CD4-positive, alpha-beta T cell (primary cell): Measurements from ENCODE around the gene KIF3A. TPM values are rescaled to one million over a fixed set of nuclear protein-coding genes. Genes with fewer than 3 reads are reported as not detected.

Experiments
- ATAC-seq: fragments of 200-7000 bp; cut with Tn5 transposase; one replicate; pipeline ENCODE4 v1.10.0; 2022; ENCODE audit warnings: mild to moderate bottlenecking; ENCODE audit not compliant: poor library complexity
- CTCF ChIA-PET: fragments of 350-600 bp; sonication (Branson Sonifier 250); formaldehyde crosslinking; loops from one replicate; lab custom pipeline; 2021; ENCODE audit warnings: antibody characterized with exemption, inconsistent platforms; lab: Charles Lee
- POLR2A ChIA-PET: fragments of 350-600 bp; sonication (Branson Sonifier 250); formaldehyde crosslinking; loops from one replicate; lab custom pipeline; 2021; ENCODE audit warnings: antibody characterized with exemption, inconsistent platforms; lab: Charles Lee
- DNase-seq, 14 experiments: peaks; one replicate each; pipeline ENCODE4 v3.0.0-alpha.2; 2013 to 2020; ENCODE audit warnings: mixed read lengths in 2 of 14
- H3K27ac ChIP-seq, 2 donors: one replicate each; pipeline versions ENCODE4 v1.5.1 to v1.7.0; 2013; ENCODE audit warnings: low read length in 2 of 2, low read depth in 1 of 2, mild to moderate bottlenecking in 1 of 2
- H3K27me3 ChIP-seq, 2 experiments: 1 replicate in 1 of 2; 2 replicates in 1 of 2; pipeline versions ENCODE4 v1.6.1 to v1.7.0; 2013; ENCODE audit warnings: low read length in 2 of 2, control low read depth in 1 of 2, mild to moderate bottlenecking in 1 of 2, moderate library complexity in 1 of 2; ENCODE audit not compliant: insufficient read depth in 2 of 2, control insufficient read depth in 1 of 2
- H3K36me3 ChIP-seq: one replicate; pipeline ENCODE4 v1.6.1; 2013; ENCODE audit warnings: low read length, control low read depth; ENCODE audit not compliant: insufficient read depth
- H3K4me1 ChIP-seq: one replicate; pipeline ENCODE4 v1.6.1; 2013; ENCODE audit warnings: low read length, control low read depth; ENCODE audit not compliant: insufficient read depth
- H3K4me3 ChIP-seq: one replicate; pipeline ENCODE4 v1.5.1; 2013; ENCODE audit warnings: mild to moderate bottlenecking, low read length, moderate library complexity
- H3K9me3 ChIP-seq, 2 experiments: 1 replicate in 1 of 2; 2 replicates in 1 of 2; pipeline versions ENCODE4 v1.6.1 to v1.7.0; 2013; ENCODE audit warnings: low read length in 2 of 2, mild to moderate bottlenecking in 2 of 2, control low read depth in 1 of 2, moderate library complexity in 1 of 2; ENCODE audit not compliant: control insufficient read depth in 1 of 2, insufficient read depth in 1 of 2
- H3K27ac Mint-ChIP-seq: one replicate; pipeline ENCODE4 v1.8.0; 2020; ENCODE audit warnings: mixed read lengths
- H3K27me3 Mint-ChIP-seq: one replicate; pipeline ENCODE4 v1.8.0; 2021; ENCODE audit warnings: mixed read lengths
- H3K36me3 Mint-ChIP-seq: one replicate; pipeline ENCODE4 v1.8.0; 2021; ENCODE audit warnings: low read depth, mixed read lengths
- H3K4me1 Mint-ChIP-seq: one replicate; pipeline ENCODE4 v1.8.0; 2021; ENCODE audit warnings: low read depth, mixed read lengths
- H3K4me3 Mint-ChIP-seq: one replicate; pipeline ENCODE4 v1.8.0; 2020; ENCODE audit warnings: mild to moderate bottlenecking, mixed read lengths
- H3K9me3 Mint-ChIP-seq: one replicate; pipeline ENCODE4 v1.8.0; 2020; ENCODE audit warnings: mixed read lengths
- CTCF ChIP-seq: fragments of 200-600 bp; IDR thresholded peaks from one replicate; pipeline ENCODE4 v1.8.0; 2022; ENCODE audit warnings: antibody characterized with exemption, mild to moderate bottlenecking
- intact Hi-C, 2 experiments: fragments of 100-400 bp; cut with DNase I in 1 of 2; cut with micrococcal nuclease in 1 of 2; formaldehyde crosslinking; loops; one replicate each; pipeline versions ENCODE4 v1.15.1 to v1.9.0; 2023 to 2025; cut with DNase I, micrococcal nuclease
- total RNA-seq, 174 experiments: library from RNA in 2 of 174; stranded (reverse) in 2 of 174; gene quantifications; one replicate each; pipeline ENCODE4 v1.2.3 and lab custom pipeline; 2021 to 2026

Gene KIF3A
- total RNA-seq, 2 experiments from 2014 or later, result 10.2 to 12.4 TPM

DNA sequence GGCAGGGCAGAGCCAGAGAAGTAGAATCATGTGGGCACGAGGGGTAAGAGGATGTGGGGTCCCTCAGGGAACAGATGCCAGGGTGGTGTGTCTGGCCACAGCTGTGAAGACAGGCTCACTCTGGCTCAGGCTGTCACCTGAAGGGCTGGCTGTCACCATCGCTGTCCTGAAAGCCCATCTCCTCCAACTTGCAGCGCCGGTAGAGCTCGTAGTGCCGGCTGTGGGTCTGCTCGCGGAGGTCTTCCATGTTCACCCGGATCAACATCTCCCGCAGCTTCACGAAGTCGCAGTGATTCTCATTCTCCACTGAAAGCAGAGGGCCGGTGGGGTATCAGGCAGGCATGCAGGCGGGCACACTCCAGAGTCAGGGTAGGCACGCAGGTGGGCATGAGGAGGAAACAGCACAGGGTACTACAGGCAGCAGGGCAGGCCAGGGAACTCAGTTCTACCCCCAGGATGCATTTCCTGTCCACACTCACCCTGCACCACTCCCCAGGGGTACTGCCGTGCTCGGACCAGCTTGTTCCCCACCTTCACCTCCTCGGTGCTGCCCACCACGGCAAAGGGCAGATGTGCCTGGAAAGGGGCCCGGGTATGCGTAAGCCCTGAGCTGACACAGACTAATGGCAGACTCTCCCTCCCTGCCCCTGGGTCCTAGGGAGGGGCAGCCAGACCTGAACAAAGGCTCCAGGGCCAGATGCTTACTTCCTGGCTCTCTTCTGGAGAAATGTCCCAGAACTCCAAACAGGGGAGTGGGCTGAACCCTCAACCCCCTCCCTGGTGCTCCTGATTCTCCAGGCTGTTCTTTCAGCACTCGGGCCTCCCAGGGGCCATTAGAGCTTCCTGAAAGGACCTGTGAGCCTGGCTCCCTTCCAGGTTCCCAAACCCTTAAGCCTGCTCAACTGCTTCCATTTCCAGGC is 24.2 kb upstream of the KIF3A start:
- no peaks in the 10 kb centered on the region for H3K27me3 Mint-ChIP-seq
- Histone ChIP-seq H3K9me3 (no peaks in the 10 kb centered on the region), H3K4me1 (no peaks in the 10 kb centered on the region), H3K4me3 (no peak overlapping the region), H3K27me3 (no peaks in the 10 kb centered on the region), H3K27ac (no peak overlapping the region), H3K36me3 (peaks cover 3% of the 10 kb centered on the region)
- H3K36me3 Mint-ChIP-seq, result no peaks in the 10 kb centered on the region
- no peak for TF ChIP-seq CTCF
- ChIA-PET CTCF (interaction anchor here (0.5 kb wide), 1 partner anchor 958 kb away, joined by 3 read pairs; no protein-coding TSS in a partner anchor), POLR2A (no interaction called here)
- DNase-seq (no peak), ATAC-seq (no peak)
- H3K4me3 Mint-ChIP-seq, result no peak overlapping the region
- H3K9me3 Mint-ChIP-seq, result no peaks in the 10 kb centered on the region
- intact Hi-C loops, result no loop called here
- no peaks in the 10 kb centered on the region for H3K4me1 Mint-ChIP-seq
- H3K27ac Mint-ChIP-seq, result no peak overlapping the region

DNA sequence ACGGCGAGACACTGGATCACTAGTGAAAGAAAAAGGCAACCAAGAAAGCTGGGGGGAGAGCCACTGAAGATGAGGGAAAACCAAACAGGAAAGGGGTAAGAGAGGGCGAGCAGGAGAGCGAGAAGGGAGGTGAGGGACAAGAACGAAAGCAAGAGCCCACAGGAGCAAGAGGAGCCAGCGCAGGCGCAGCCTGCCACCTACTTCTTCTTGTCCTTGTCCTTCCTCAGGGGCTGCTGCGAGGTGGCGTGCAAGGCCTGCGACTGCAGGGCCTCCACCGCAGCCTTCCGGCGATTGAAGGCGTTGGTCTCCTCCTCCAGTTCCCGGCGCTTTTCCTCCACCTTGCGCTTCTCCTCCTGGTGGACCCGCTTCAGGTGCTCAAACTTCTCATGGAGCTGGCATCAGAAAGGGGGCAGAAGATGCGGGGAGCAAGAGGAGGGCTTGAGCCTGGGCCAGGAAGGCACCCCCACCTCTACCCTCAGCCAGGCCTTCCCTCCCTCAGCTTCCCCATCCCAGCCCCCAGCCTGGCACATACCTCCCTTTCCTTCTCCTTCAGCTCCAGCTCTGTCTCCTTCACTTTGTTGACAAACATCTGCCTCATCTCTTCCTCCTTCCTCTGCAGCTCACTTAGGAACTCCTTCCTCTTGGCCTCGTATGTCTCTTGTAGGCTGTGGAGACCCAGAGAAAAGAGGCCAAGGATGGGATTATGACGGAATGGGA is 23.4 kb upstream of the KIF3A start:
- H3K36me3 ChIP-seq, result peaks cover 3% of the 10 kb centered on the region
- DNase-seq, result no peak
- no peak overlapping the region for H3K4me3 ChIP-seq
- Mint-ChIP-seq H3K27me3 (no peaks in the 10 kb centered on the region), H3K9me3 (no peaks in the 10 kb centered on the region), H3K36me3 (no peaks in the 10 kb centered on the region), H3K27ac (no peak overlapping the region), H3K4me3 (no peak overlapping the region), H3K4me1 (no peaks in the 10 kb centered on the region)
- no peaks in the 10 kb centered on the region for H3K4me1 ChIP-seq
- CTCF ChIA-PET, result interaction anchor here (0.5 kb wide), 1 partner anchor 957 kb away, joined by 3 read pairs; no protein-coding TSS in a partner anchor
- H3K27ac ChIP-seq, result no peak overlapping the region
- POLR2A ChIA-PET, result no interaction called here
- no peak for TF ChIP-seq CTCF
- no peaks in the 10 kb centered on the region for H3K9me3 ChIP-seq
- no peak for ATAC-seq
- intact Hi-C loops, result no loop called here
- no peaks in the 10 kb centered on the region for H3K27me3 ChIP-seq

GRCh38 chr5:132760049-132760420 is 22.7 kb upstream of the KIF3A start:
- intact Hi-C loops, result no loop called here
- POLR2A ChIA-PET, result no interaction called here
- Histone ChIP-seq H3K4me1 (no peaks in the 10 kb centered on the region), H3K27ac (no peak overlapping the region), H3K4me3 (no peak overlapping the region), H3K36me3 (peaks cover 3% of the 10 kb centered on the region), H3K27me3 (no peaks in the 10 kb centered on the region), H3K9me3 (no peaks in the 10 kb centered on the region)
- Mint-ChIP-seq H3K4me3 (no peak overlapping the region), H3K27ac (no peak overlapping the region), H3K36me3 (peaks cover 4% of the 10 kb centered on the region), H3K27me3 (no peaks in the 10 kb centered on the region), H3K4me1 (no peaks in the 10 kb centered on the region), H3K9me3 (no peaks in the 10 kb centered on the region)
- DNase-seq (no peak), ATAC-seq (no peak)
- CTCF ChIA-PET, result no interaction called here
- no peak for TF ChIP-seq CTCF
